GM23248 (cell line): ENCODE data around the gene NDST3. TPM values are rescaled to one million over a fixed set of nuclear protein-coding genes. Genes with fewer than 3 reads are reported as not detected.

ENCODE experiments used
- DNase-seq: peaks from one replicate; pipeline ENCODE4 v3.0.0-alpha.2; 2015
- H2AFZ ChIP-seq: fragments of 200-600 bp; sonication (generic); 2 replicates; pipeline ENCODE4 v1.6.1; 2016; ENCODE audit warnings: antibody characterized with exemption
- H3F3A ChIP-seq: fragments of 200-600 bp; sonication (generic); 2 replicates; pipeline ENCODE4 v1.6.1; 2016; ENCODE audit warnings: mild to moderate bottlenecking, antibody characterized with exemption, mixed run types; ENCODE audit not compliant: insufficient read depth
- H3K27ac ChIP-seq: fragments of 200-600 bp; sonication (generic); 2 replicates; pipeline ENCODE4 v1.5.1; 2016; ENCODE audit warnings: mild to moderate bottlenecking
- H3K27me3 ChIP-seq: fragments of 200-600 bp; sonication (generic); replicated peaks from 2 replicates; pipeline ENCODE4 v1.6.1; 2016; ENCODE audit warnings: mild to moderate bottlenecking; ENCODE audit not compliant: insufficient read depth
- H3K36me3 ChIP-seq: fragments of 200-600 bp; sonication (generic); 2 replicates; pipeline ENCODE4 v1.6.1; 2016; ENCODE audit warnings: low read depth, mild to moderate bottlenecking
- H3K4me1 ChIP-seq: fragments of 200-600 bp; sonication (generic); 2 replicates; pipeline ENCODE4 v1.6.1; 2016; ENCODE audit warnings: mild to moderate bottlenecking; ENCODE audit not compliant: insufficient read depth
- H3K4me2 ChIP-seq: fragments of 200-600 bp; sonication (generic); one replicate; pipeline ENCODE4 v1.6.1; 2016; ENCODE audit warnings: mild to moderate bottlenecking; ENCODE audit not compliant: unreplicated experiment
- H3K4me3 ChIP-seq: fragments of 200-600 bp; sonication (generic); 2 replicates; pipeline ENCODE4 v1.5.1; 2016; ENCODE audit warnings: mild to moderate bottlenecking
- H3K79me2 ChIP-seq: fragments of 200-600 bp; sonication (generic); 2 replicates; pipeline ENCODE4 v1.6.1; 2016; ENCODE audit warnings: mild to moderate bottlenecking; ENCODE audit not compliant: insufficient read depth
- H3K9ac ChIP-seq: fragments of 200-600 bp; sonication (generic); 2 replicates; pipeline ENCODE4 v1.6.1; 2016; ENCODE audit warnings: mild to moderate bottlenecking
- H3K9me2 ChIP-seq: fragments of 200-600 bp; sonication (generic); 2 replicates; pipeline ENCODE4 v1.6.1; 2016; ENCODE audit warnings: mixed run types, mild to moderate bottlenecking, moderate library complexity; ENCODE audit not compliant: insufficient read depth
- H3K9me3 ChIP-seq: fragments of 200-600 bp; sonication (generic); one replicate; pipeline ENCODE4 v1.6.1; 2017; ENCODE audit warnings: low read depth
- H4K20me1 ChIP-seq: fragments of 200-600 bp; sonication (generic); 2 replicates; pipeline ENCODE4 v1.6.0; 2016; ENCODE audit not compliant: insufficient read depth
- EZH2 ChIP-seq: fragments of 200-600 bp; sonication (generic); IDR thresholded peaks from 2 replicates; pipeline ENCODE4 v1.6.1; 2018; ENCODE audit warnings: antibody characterized with exemption, mild to moderate bottlenecking; ENCODE audit not compliant: insufficient read depth, poor library complexity, severe bottlenecking
- EZH2phosphoT487 ChIP-seq: fragments of 200-600 bp; sonication (generic); IDR thresholded peaks from 2 replicates; pipeline ENCODE4 v1.6.1; 2018; ENCODE audit warnings: antibody characterized with exemption, moderate library complexity, mild to moderate bottlenecking, low read depth; ENCODE audit not compliant: insufficient read depth
- WGBS, 2 experiments: methylation state at CpG; one replicate each; pipeline ENCODE4 v1.1.6; 2015 to 2017; ENCODE audit warnings: low lambda C conversion rate in 2 of 2, low coverage in 1 of 2; ENCODE audit errors: missing lambda C conversion rate in 2 of 2; 5-methylcytosine and 5-hydroxymethylcytosine counted together
- in situ Hi-C: fragments of 300-500 bp; cut with MboI; formaldehyde crosslinking; loops from 2 replicates; pipeline ENCODE4 v1.15.0; 2020
- polyA plus RNA-seq: library from polyadenylated mRNA; unstranded; fragments of >200 nt; fragmentation: Nextera tagmentation; extraction: Ambion mirVana; gene quantifications from 2 replicates; pipeline ENCODE4 v1.2.1, GENCODE V29; 2016
- total RNA-seq: library from RNA; depleted of rRNA; stranded (reverse); fragments of >200 nt; shearing (Covaris generic); gene quantifications from 2 replicates; pipeline ENCODE4 v1.2.3, GENCODE V29; 2014

NDST3 gene
- total and polyA plus RNA-seq, 2 experiments from 2014 or later = not detected

- no peak for TF ChIP-seq EZH2
- TF ChIP-seq EZH2phosphoT487 = no peak
- Histone ChIP-seq H3K27ac (no peak overlapping the region), H3K36me3 (no peaks in the 10 kb centered on the region), H4K20me1 (no peaks in the 10 kb centered on the region), H3K4me3 (no peak overlapping the region), H3K9ac (no peak overlapping the region), H3K79me2 (no peaks in the 10 kb centered on the region), H3K4me2 (no peak overlapping the region), H3K27me3 (0 out of 2 replicates have a peak, but pooled peaks cover 8% of the 10 kb centered on the region), H3F3A (no peaks in the 10 kb centered on the region), H3K4me1 (peaks cover 6% of the 10 kb centered on the region; the same call in 1 of the 2 replicates), H3K9me2 (0 out of 2 replicates have a peak, but pooled peaks cover 5% of the 10 kb centered on the region), H3K9me3 (no peaks in the 10 kb centered on the region), H2AFZ (no peak overlapping the region)
- no peak for DNase-seq
- in situ Hi-C loops = loop anchor here (10.0 kb wide), 1 partner anchor 133 kb away; no protein-coding TSS in a partner anchor
These were observed 47.1 kb downstream of the NDST3 start for GRCh38 chr4:118081434-118081833.

GRCh38 chr4:118082182-118082581 is 47.9 kb downstream of the NDST3 start:
- Histone ChIP-seq H3K9ac (no peak overlapping the region), H3K9me3 (no peaks in the 10 kb centered on the region), H3K4me1 (peaks cover 12% of the 10 kb centered on the region; the same call in 1 of the 2 replicates), H2AFZ (no peak overlapping the region), H3K4me3 (no peak overlapping the region), H3K36me3 (no peaks in the 10 kb centered on the region), H3F3A (no peaks in the 10 kb centered on the region), H3K27me3 (0 out of 2 replicates have a peak, but pooled peaks cover 8% of the 10 kb centered on the region), H4K20me1 (no peaks in the 10 kb centered on the region), H3K27ac (no peak overlapping the region), H3K79me2 (no peaks in the 10 kb centered on the region), H3K4me2 (no peak overlapping the region), H3K9me2 (0 out of 2 replicates have a peak, but pooled peaks cover 5% of the 10 kb centered on the region)
- 0% methylated on average over 1 of the region's 1 CpG for whole genome bisulfite sequencing, 2 experiments
- DNase-seq = no peak
- no peak for TF ChIP-seq EZH2
- no peak for TF ChIP-seq EZH2phosphoT487
- in situ Hi-C loops = loop anchor here (10.0 kb wide), 1 partner anchor 133 kb away; no protein-coding TSS in a partner anchor

- H3K36me3 ChIP-seq = no peaks in the 10 kb centered on the region
- 0 out of 2 replicates have a peak, but pooled peaks cover 5% of the 10 kb centered on the region for H3K9me2 ChIP-seq
- TF ChIP-seq EZH2 = no peak
- no peak for TF ChIP-seq EZH2phosphoT487
- WGBS, 2 experiments = 23 to 32% methylated on average over 4 of the region's 4 CpGs
- 0 out of 2 replicates have a peak, but pooled peaks cover 11% of the 10 kb centered on the region for H3K27me3 ChIP-seq
- H3F3A ChIP-seq = no peaks in the 10 kb centered on the region
- H3K4me2 ChIP-seq = no peak overlapping the region
- no peak overlapping the region for H3K9ac ChIP-seq
- H3K4me1 ChIP-seq = peaks cover 12% of the 10 kb centered on the region; the same call in 1 of the 2 replicates
- no peaks in the 10 kb centered on the region for H4K20me1 ChIP-seq
- no peak overlapping the region for H3K27ac ChIP-seq
- no peak overlapping the region for H3K4me3 ChIP-seq
- no peak overlapping the region for H2AFZ ChIP-seq
- in situ Hi-C loops = loop anchor here (10.0 kb wide), 1 partner anchor 129 kb away; no protein-coding TSS in a partner anchor
- DNase-seq = no peak
- H3K9me3 ChIP-seq = no peaks in the 10 kb centered on the region
- H3K79me2 ChIP-seq = no peaks in the 10 kb centered on the region
These were observed 51.4 kb downstream of the NDST3 start for GRCh38 chr4:118085700-118086099.

GRCh38 chr4:118086344-118086743 is 52.1 kb downstream of the NDST3 start:
- 0 out of 2 replicates have a peak, but pooled peaks cover 11% of the 10 kb centered on the region for H3K27me3 ChIP-seq
- TF ChIP-seq EZH2phosphoT487 = no peak
- TF ChIP-seq EZH2 = no peak
- 0 out of 2 replicates have a peak, but pooled peaks cover 5% of the 10 kb centered on the region for H3K9me2 ChIP-seq
- no peaks in the 10 kb centered on the region for H3F3A ChIP-seq
- in situ Hi-C loops = loop anchor here (10.0 kb wide), 1 partner anchor 128 kb away; no protein-coding TSS in a partner anchor
- H3K9me3 ChIP-seq = no peaks in the 10 kb centered on the region
- no peaks in the 10 kb centered on the region for H3K36me3 ChIP-seq
- H3K4me3 ChIP-seq = no peak overlapping the region
- peak; percentile 52 for DNase-seq
- no peak overlapping the region for H3K9ac ChIP-seq
- no peak overlapping the region for H3K27ac ChIP-seq
- no peaks in the 10 kb centered on the region for H3K79me2 ChIP-seq
- peak overlapping the region; percentile 16 for H3K4me2 ChIP-seq
- H2AFZ ChIP-seq = no peak overlapping the region
- no peaks in the 10 kb centered on the region for H4K20me1 ChIP-seq
- H3K4me1 ChIP-seq = peaks cover 12% of the 10 kb centered on the region; the same call in 1 of the 2 replicates
- WGBS, 2 experiments = 24 to 25% methylated on average over 3 of the region's 3 CpGs
